GM23338 (cell line): ENCODE data around the gene COL8A1. TPM values are rescaled to one million over a fixed set of nuclear protein-coding genes. Genes with fewer than 3 reads are reported as not detected.

ENCODE experiments used
- ATAC-seq: fragments of 200-7000 bp; cut with Tn5 transposase; 3 replicates; pipeline ENCODE4 v1.9.1; 2020
- DNase-seq: peaks from one replicate; pipeline ENCODE4 v3.0.0-alpha.2; 2015; ENCODE audit warnings: low spot score
- H2AFZ ChIP-seq: fragments of 200-600 bp; sonication (generic); 2 replicates; pipeline ENCODE4 v1.8.0; 2016; ENCODE audit warnings: antibody characterized with exemption, mild to moderate bottlenecking, moderate library complexity
- H3F3A ChIP-seq: fragments of 200-600 bp; sonication (generic); replicated peaks from 2 replicates; pipeline ENCODE4 v1.8.0; 2017; ENCODE audit warnings: antibody characterized with exemption, mixed run types, low read depth
- H3K27ac ChIP-seq: fragments of 200-600 bp; sonication (generic); 2 replicates; pipeline ENCODE4 v1.6.1; 2016; ENCODE audit warnings: low read depth
- H3K27me3 ChIP-seq: fragments of 200-600 bp; sonication (generic); 2 replicates; pipeline ENCODE4 v1.8.0; 2016; ENCODE audit warnings: mild to moderate bottlenecking, mixed run types, moderate library complexity; ENCODE audit not compliant: insufficient read depth
- H3K36me3 ChIP-seq: fragments of 200-600 bp; sonication (generic); 2 replicates; pipeline ENCODE4 v1.8.0; 2016; ENCODE audit warnings: mild to moderate bottlenecking; ENCODE audit not compliant: insufficient read depth
- H3K4me1 ChIP-seq: fragments of 200-600 bp; sonication (generic); 2 replicates; pipeline ENCODE4 v1.8.0; 2016; ENCODE audit warnings: mild to moderate bottlenecking, moderate library complexity; ENCODE audit not compliant: insufficient read depth
- H3K4me2 ChIP-seq: fragments of 200-600 bp; sonication (generic); 2 replicates; pipeline ENCODE4 v1.7.1; 2017; ENCODE audit warnings: mixed run types
- H3K4me3 ChIP-seq: fragments of 200-600 bp; sonication (generic); 2 replicates; pipeline ENCODE4 v1.6.1; 2016; ENCODE audit warnings: mixed run types
- H3K79me2 ChIP-seq: fragments of 200-600 bp; sonication (generic); replicated peaks from 2 replicates; pipeline ENCODE4 v1.8.0; 2017; ENCODE audit warnings: mild to moderate bottlenecking; ENCODE audit not compliant: insufficient read depth
- H3K9me2 ChIP-seq: fragments of 200-600 bp; sonication (generic); 2 replicates; pipeline ENCODE4 v1.8.0; 2017; ENCODE audit not compliant: insufficient read depth
- H4K20me1 ChIP-seq: fragments of 200-600 bp; sonication (generic); replicated peaks from 2 replicates; pipeline ENCODE4 v1.8.0; 2017; ENCODE audit warnings: mild to moderate bottlenecking; ENCODE audit not compliant: insufficient read depth
- H3K27ac Mint-ChIP-seq: 2 replicates; pipeline ENCODE4 v1.8.0; 2020; ENCODE audit warnings: inconsistent platforms, mild to moderate bottlenecking, moderate library complexity, mixed read lengths
- H3K27me3 Mint-ChIP-seq: 3 replicates; pipeline ENCODE4 v1.8.0; 2022; ENCODE audit warnings: low read depth, mild to moderate bottlenecking, moderate library complexity, mixed read lengths, inconsistent platforms; ENCODE audit not compliant: insufficient read depth, poor library complexity
- H3K36me3 Mint-ChIP-seq: 3 replicates; pipeline ENCODE4 v1.8.0; 2021; ENCODE audit warnings: low read depth, mild to moderate bottlenecking, inconsistent platforms, moderate library complexity, mixed read lengths
- H3K4me1 Mint-ChIP-seq: 3 replicates; pipeline ENCODE4 v1.8.0; 2020; ENCODE audit warnings: mild to moderate bottlenecking, inconsistent platforms, mixed read lengths
- H3K4me3 Mint-ChIP-seq: 3 replicates; pipeline ENCODE4 v1.8.0; 2021; ENCODE audit warnings: moderate library complexity, mild to moderate bottlenecking, inconsistent platforms, mixed read lengths
- H3K9me3 Mint-ChIP-seq: 3 replicates; pipeline ENCODE4 v1.8.0; 2020; ENCODE audit warnings: moderate library complexity, mild to moderate bottlenecking, inconsistent platforms, mixed read lengths
- CREB1 ChIP-seq: fragments of 250-450 bp; sonication (Bioruptor Pico); IDR thresholded peaks from 2 replicates; pipeline ENCODE4 v1.5.0; 2020; ENCODE audit warnings: low read depth, mild to moderate bottlenecking, moderate library complexity
- CTCF ChIP-seq, 2 experiments: fragments of 200-600 bp in 1 of 2; sonication (generic) in 1 of 2; conservative IDR thresholded peaks; 2 replicates each; pipeline versions ENCODE4 v1.5.1 to v1.6.1; 2016 to 2017; ENCODE audit warnings: antibody characterized with exemption in 2 of 2, low read depth in 2 of 2, mild to moderate bottlenecking in 2 of 2, moderate library complexity in 1 of 2
- ETS1 ChIP-seq: IDR thresholded peaks from 2 replicates; pipeline ENCODE4 v1.6.1; 2016; ENCODE audit warnings: antibody characterized with exemption
- EZH2 ChIP-seq: fragments of 200-600 bp; sonication (generic); IDR thresholded peaks from one replicate; pipeline ENCODE4 v1.8.0; 2017; ENCODE audit warnings: antibody characterized with exemption, mild to moderate bottlenecking, low read depth; ENCODE audit not compliant: unreplicated experiment
- EZH2phosphoT487 ChIP-seq: fragments of 200-600 bp; sonication (generic); IDR thresholded peaks from one replicate; pipeline ENCODE4 v1.8.1; 2018; ENCODE audit warnings: antibody characterized with exemption; ENCODE audit not compliant: unreplicated experiment
- JUNB ChIP-seq: IDR thresholded peaks from one replicate; pipeline ENCODE4 v1.6.1; 2016; ENCODE audit warnings: antibody characterized with exemption; ENCODE audit not compliant: unreplicated experiment
- REST ChIP-seq: IDR thresholded peaks from one replicate; pipeline ENCODE4 v1.6.1; 2018; ENCODE audit warnings: antibody characterized with exemption; ENCODE audit not compliant: unreplicated experiment
- STAT1 ChIP-seq: IDR thresholded peaks from one replicate; pipeline ENCODE4 v1.6.1; 2016; ENCODE audit warnings: antibody characterized with exemption; ENCODE audit not compliant: unreplicated experiment
- ZNF114 ChIP-seq: fragments of 250-450 bp; sonication (Bioruptor Pico); IDR thresholded peaks from 2 replicates; pipeline ENCODE4 v1.5.0; 2020; ENCODE audit warnings: mild to moderate bottlenecking, moderate library complexity
- ZNF331 ChIP-seq: fragments of 250-450 bp; sonication (Bioruptor Pico); IDR thresholded peaks from 2 replicates; pipeline ENCODE4 v1.5.0; 2020; ENCODE audit warnings: low read depth, mild to moderate bottlenecking, moderate library complexity
- ZNF462 ChIP-seq: fragments of 250-450 bp; sonication (Bioruptor Pico); IDR thresholded peaks from 2 replicates; pipeline ENCODE4 v1.5.0; 2020; ENCODE audit warnings: mild to moderate bottlenecking, moderate library complexity
- polyA plus RNA-seq: library from polyadenylated mRNA; unstranded; fragments of >200 nt; fragmentation: Nextera tagmentation; extraction: Ambion mirVana; gene quantifications from 2 replicates; pipeline ENCODE4 v1.2.1, GENCODE V29; 2016
- total RNA-seq: library from RNA; depleted of rRNA; stranded (reverse); fragments of >200 nt; shearing (Covaris generic); gene quantifications from 2 replicates; pipeline ENCODE4 v1.2.3, GENCODE V29; 2014

Gene COL8A1
- total and polyA plus RNA-seq, 2 experiments from 2014 or later, result 0.26 to 0.97 TPM

DNA sequence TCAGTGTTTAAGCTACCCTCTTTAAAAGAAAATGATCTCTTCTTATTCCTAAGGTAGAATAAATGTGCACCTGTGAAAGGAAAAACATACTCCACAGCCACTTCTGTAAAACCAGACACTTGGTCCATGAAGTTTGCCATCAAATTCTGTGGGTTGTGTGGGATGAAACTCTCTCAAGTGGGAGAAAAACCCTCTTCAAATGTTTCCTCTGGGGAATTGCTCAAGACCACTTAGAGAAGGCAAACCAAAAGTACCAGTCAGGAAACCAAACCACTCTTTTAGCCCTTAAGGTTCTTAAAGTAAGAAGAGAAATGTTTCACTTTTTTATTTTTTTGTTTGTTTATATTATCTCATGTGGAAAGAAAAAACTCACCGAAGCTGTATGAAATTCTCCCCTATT is 1.2 kb downstream of the COL8A1 start (continued):
- TF ChIP-seq ZNF462, result no peak
- TF ChIP-seq EZH2phosphoT487, result no peak

DNA sequence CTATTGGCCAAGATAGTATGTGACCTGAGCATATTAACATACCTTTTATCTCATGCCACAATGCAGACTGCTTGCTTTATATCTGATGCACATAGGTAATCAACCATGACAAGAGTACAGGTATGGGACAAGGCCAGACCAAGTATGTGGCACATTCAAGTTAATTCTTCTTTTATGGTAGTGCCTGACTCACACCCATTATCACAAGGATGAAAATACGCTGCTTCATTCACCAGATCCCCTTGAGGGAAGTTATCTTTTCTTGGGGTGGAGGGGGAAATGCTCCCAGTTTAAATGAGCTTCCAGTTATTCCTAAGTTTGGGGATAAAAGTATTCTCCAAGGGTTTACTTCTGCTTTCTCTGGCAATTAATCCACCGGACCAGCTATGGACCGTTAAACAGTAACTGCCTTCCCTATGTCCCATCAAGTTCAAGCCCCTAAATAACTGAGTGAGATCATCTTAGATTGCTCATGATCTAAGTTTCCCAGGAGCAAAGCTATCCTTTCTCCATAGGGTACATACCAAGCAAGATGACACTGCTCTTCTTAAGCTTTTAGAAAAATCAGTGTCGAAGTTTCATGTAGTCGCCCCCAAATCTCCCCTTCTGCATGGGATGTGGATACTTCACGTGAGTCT is 1.9 kb downstream of the COL8A1 start:
- H3K27ac Mint-ChIP-seq, result no peak overlapping the region
- no peak for TF ChIP-seq CREB1 (CRISPR knock-in tag)
- no peak for TF ChIP-seq STAT1
- TF ChIP-seq CTCF (conservative IDR thresholded peaks at IDR 0.05; ENCODE audit: low read depth in 2 of 2), result no peak
- TF ChIP-seq ZNF331 (CRISPR knock-in tag), result no peak
- TF ChIP-seq ETS1, result no peak
- no peak for TF ChIP-seq REST
- no peak for TF ChIP-seq EZH2
- no peak for TF ChIP-seq ZNF114 (CRISPR knock-in tag)
- no peak for TF ChIP-seq EZH2phosphoT487
- no peak for TF ChIP-seq JUNB

More for the DNA sequence above, 1.9 kb downstream of the COL8A1 start:
- H3K36me3 ChIP-seq, result no peaks in the 10 kb centered on the region
- Mint-ChIP-seq H3K4me1 (peaks cover 36% of the 10 kb centered on the region), H3K9me3 (no peaks in the 10 kb centered on the region), H3K4me3 (no peak overlapping the region), H3K36me3 (no peaks in the 10 kb centered on the region), H3K27me3 (peaks cover 22% of the 10 kb centered on the region)
- no peak overlapping the region for H3K4me2 ChIP-seq
- no peaks in the 10 kb centered on the region for H3F3A ChIP-seq
- no peaks in the 10 kb centered on the region for H3K79me2 ChIP-seq
- no peak overlapping the region for H3K27ac ChIP-seq
- DNase-seq (no peak), ATAC-seq (no peak)
- H4K20me1 ChIP-seq, result no peaks in the 10 kb centered on the region
- no peak overlapping the region for H3K4me3 ChIP-seq
- no peak overlapping the region for H2AFZ ChIP-seq
- H3K9me2 ChIP-seq, result no peaks in the 10 kb centered on the region
- H3K4me1 ChIP-seq, result peaks cover 40% of the 10 kb centered on the region
- peaks cover 51% of the 10 kb centered on the region for H3K27me3 ChIP-seq
